K562 (cell line): ENCODE measurements around the gene APC2. TPM values are rescaled to one million over a fixed set of nuclear protein-coding genes. Genes with fewer than 3 reads are reported as not detected.

Source experiments
- ATAC-seq: fragments of 200-7000 bp; cut with Tn5 transposase; 3 replicates; pipeline ENCODE4 v1.9.1; 2020; ENCODE audit warnings: moderate library complexity
- BruUV-seq: library from RNA; stranded (reverse); fragments of 400-500 nt; replicated peaks from 2 replicates; lab custom pipeline; 2021; lab: Mats Ljungman, UMichigan
- CTCF ChIA-PET: fragments of 300-600 bp; formaldehyde crosslinking; extraction: SDS; loops from one replicate; lab custom pipeline; 2021; ENCODE audit warnings: low intra/inter-chr PET ratio; lab: Yijun Ruan, JAX
- POLR2A ChIA-PET: fragments of 300-600, 350-650 bp; sonication (Branson Sonifier 250); formaldehyde crosslinking; extraction: SDS; loops from one replicate; lab custom pipeline; 2021; ENCODE audit warnings: antibody characterized with exemption, inconsistent platforms; lab: Yijun Ruan, JAX
- DNase-seq, 4 experiments: peaks; one replicate each; pipeline versions ENCODE4 v3.0.0 to v3.0.0-alpha.2; 2011 to 2018; ENCODE audit warnings: low spot score in 3 of 4, mixed read lengths in 3 of 4; ENCODE audit errors: extremely low read depth in 1 of 4
- FAIRE-seq: peaks from 2 replicates; lab custom pipeline; 2011; peaks lifted over from hg19 to GRCh38; lab: Jason Lieb, UNC
- H2AFZ ChIP-seq: 2 replicates; pipeline ENCODE4 v1.6.0; 2011; ENCODE audit warnings: low read depth, low read length, control low read depth, inconsistent platforms
- H3K27ac ChIP-seq: fragments of 200-600 bp; 3 replicates; pipeline ENCODE4 v1.8.0; 2011; ENCODE audit warnings: low read depth, mild to moderate bottlenecking, control low read depth, inconsistent platforms, low read length, moderate library complexity, mixed read lengths; ENCODE audit errors: extremely low read depth
- H3K27me3 ChIP-seq, 2 experiments: fragments of 300-600 bp in 1 of 2; 2 replicates in 1 of 2; 3 replicates in 1 of 2; pipeline versions ENCODE4 v1.6.0 to v1.8.0; 2011; ENCODE audit warnings: inconsistent platforms in 2 of 2, low read length in 2 of 2, mild to moderate bottlenecking in 1 of 2, mixed read lengths in 1 of 2, moderate library complexity in 1 of 2; ENCODE audit not compliant: control insufficient read depth in 2 of 2, insufficient read depth in 2 of 2
- H3K36me3 ChIP-seq: fragments of 300-600 bp; 3 replicates; pipeline ENCODE4 v1.8.0; 2011; ENCODE audit warnings: mild to moderate bottlenecking, low read length, inconsistent platforms; ENCODE audit not compliant: control insufficient read depth, insufficient read depth
- H3K4me1 ChIP-seq, 2 experiments: fragments of 200-600 bp in 1 of 2; replicated peaks in 1 of 2; 2 replicates in 1 of 2; 3 replicates in 1 of 2; pipeline versions ENCODE4 v1.5.1 to v1.8.0; 2011; ENCODE audit warnings: inconsistent platforms in 2 of 2, low read length in 2 of 2, mild to moderate bottlenecking in 1 of 2, mixed read lengths in 1 of 2, moderate library complexity in 1 of 2; ENCODE audit not compliant: control insufficient read depth in 2 of 2, insufficient read depth in 2 of 2
- H3K4me2 ChIP-seq: 2 replicates; pipeline ENCODE4 v1.6.1; 2011; ENCODE audit warnings: low read length, control low read depth, inconsistent platforms, mixed read lengths; ENCODE audit not compliant: insufficient read depth
- H3K4me3 ChIP-seq: fragments of 200-600 bp; sonication (generic), shearing (Covaris generic); 2 replicates; pipeline ENCODE4 v1.5.1; 2016; ENCODE audit warnings: control low read depth, inconsistent platforms
- H3K79me2 ChIP-seq: fragments of 200-600 bp; 3 replicates; pipeline ENCODE4 v1.8.0; 2011; ENCODE audit warnings: low read length, inconsistent platforms; ENCODE audit not compliant: control insufficient read depth, insufficient read depth
- H3K9ac ChIP-seq, 2 experiments: 2 replicates each; pipeline versions ENCODE4 v1.6.0 to v1.6.1; 2011; ENCODE audit warnings: low read depth in 2 of 2, low read length in 2 of 2, control low read depth in 1 of 2, inconsistent platforms in 1 of 2, mild to moderate bottlenecking in 1 of 2, mixed read lengths in 1 of 2; ENCODE audit not compliant: insufficient read depth in 1 of 2
- H3K9me1 ChIP-seq: one replicate; pipeline ENCODE4 v1.6.0; 2011; ENCODE audit warnings: inconsistent platforms, mild to moderate bottlenecking, low read length, moderate library complexity; ENCODE audit not compliant: control insufficient read depth, insufficient read depth
- H3K9me3 ChIP-seq: replicated peaks from 2 replicates; pipeline ENCODE4 v1.5.1; 2011; ENCODE audit warnings: low read depth, low read length, inconsistent platforms; ENCODE audit not compliant: control insufficient read depth, insufficient read depth
- H4K20me1 ChIP-seq: replicated peaks from 2 replicates; pipeline ENCODE4 v1.6.1; 2011; ENCODE audit warnings: low read length, inconsistent platforms, mixed read lengths; ENCODE audit not compliant: control insufficient read depth, insufficient read depth
- CAMTA2 ChIP-seq: fragments of 250-450 bp; sonication (Bioruptor Pico); conservative IDR thresholded peaks from 2 replicates; pipeline ENCODE4 v1.5.1; 2022
- CCNT2 ChIP-seq: IDR thresholded peaks from 2 replicates; pipeline ENCODE4 v1.6.1; 2011; ENCODE audit warnings: borderline replicate concordance, low read depth, mild to moderate bottlenecking, moderate library complexity, mixed read lengths, low read length; ENCODE audit not compliant: insufficient read length; ENCODE audit errors: extremely low read depth
- HEY1 ChIP-seq: fragments of 250-450 bp; sonication (Bioruptor Pico); IDR thresholded peaks from 2 replicates; pipeline ENCODE4 v1.5.0; 2020; ENCODE audit warnings: mild to moderate bottlenecking, moderate library complexity, borderline replicate concordance
- IRF1 ChIP-seq: sonication (generic); formaldehyde crosslinking; IDR thresholded peaks from 2 replicates; pipeline ENCODE4 v1.8.0; 2022; ENCODE audit warnings: missing genetic modification reagents, mild to moderate bottlenecking, borderline replicate concordance
- PCBP1 ChIP-seq: fragments of 200-400 bp; formaldehyde crosslinking; IDR thresholded peaks from 2 replicates; pipeline ENCODE4 v1.6.1; 2018; ENCODE audit warnings: mild to moderate bottlenecking, low read depth, low read length; ENCODE audit not compliant: poor library complexity, severe bottlenecking
- RAD51 ChIP-seq: fragments of 450-650 bp; IDR thresholded peaks from 2 replicates; pipeline ENCODE4 v1.7.1; 2016; ENCODE audit warnings: low read depth, mild to moderate bottlenecking, borderline replicate concordance
- RBFOX2 ChIP-seq: fragments of 200-400 bp; formaldehyde crosslinking; IDR thresholded peaks from 2 replicates; pipeline ENCODE4 v1.6.1; 2017; ENCODE audit warnings: low read depth, mild to moderate bottlenecking, low read length, moderate library complexity
- TAF1 ChIP-seq: IDR thresholded peaks from 2 replicates; pipeline ENCODE4 v1.6.1; 2011; ENCODE audit warnings: mild to moderate bottlenecking, low read length, moderate library complexity; ENCODE audit not compliant: insufficient read depth, control insufficient read depth, severe bottlenecking; ENCODE audit errors: extremely low read depth
- TFE3 ChIP-seq: fragments of 450-650 bp; formaldehyde crosslinking; IDR thresholded peaks from 2 replicates; pipeline ENCODE4 v1.4.0; 2020; ENCODE audit warnings: mild to moderate bottlenecking, mixed read lengths
- USF1 ChIP-seq: sonication (generic); formaldehyde crosslinking; IDR thresholded peaks from 2 replicates; pipeline ENCODE4 v1.9.0; 2022; ENCODE audit warnings: mild to moderate bottlenecking, missing genetic modification reagents
- USF2 ChIP-seq: sonication (generic); formaldehyde crosslinking; IDR thresholded peaks from 2 replicates; pipeline ENCODE4 v1.5.0; 2020; ENCODE audit warnings: missing genetic modification reagents
- YY1 ChIP-seq, 3 experiments: IDR thresholded peaks; 2 replicates each; pipeline ENCODE4 v1.6.1; 2011; ENCODE audit warnings: low read length in 2 of 3, mild to moderate bottlenecking in 2 of 3, moderate library complexity in 2 of 3, borderline replicate concordance in 1 of 3, control low read depth in 1 of 3, low read depth in 1 of 3; ENCODE audit not compliant: insufficient read depth in 3 of 3, insufficient replicate concordance in 2 of 3, control insufficient read depth in 1 of 3, insufficient read length in 1 of 3; ENCODE audit errors: extremely low read depth in 1 of 3
- ZBTB1 ChIP-seq: sonication (generic); formaldehyde crosslinking; IDR thresholded peaks from 2 replicates; pipeline ENCODE4 v1.8.1; 2023; ENCODE audit warnings: missing genetic modification reagents, low read depth, mild to moderate bottlenecking, borderline replicate concordance
- ZBTB7A ChIP-seq: IDR thresholded peaks from 2 replicates; pipeline ENCODE4 v1.6.1; 2011; ENCODE audit warnings: low read depth, mild to moderate bottlenecking, low read length, moderate library complexity, borderline replicate concordance; ENCODE audit not compliant: control insufficient read depth
- ZNF3 ChIP-seq: fragments of 250-450 bp; sonication (Bioruptor Pico); IDR thresholded peaks from 2 replicates; pipeline ENCODE4 v1.5.0; 2021; ENCODE audit warnings: mild to moderate bottlenecking, moderate library complexity
- WGBS: fragments of 100-300 bp; shearing (Covaris generic); methylation state at CpG from one replicate; pipeline ENCODE4 v1.1.6; 2016; ENCODE audit warnings: low coverage, mixed read lengths; ENCODE audit not compliant: insufficient coverage; ENCODE audit errors: missing lambda C conversion rate; 5-methylcytosine and 5-hydroxymethylcytosine counted together
- in situ Hi-C: fragments of 300-500 bp; cut with MboI; formaldehyde crosslinking; loops from 4 replicates; pipeline ENCODE4 v1.15.0; 2018; ENCODE audit warnings: inconsistent platforms, mixed read lengths
- intact Hi-C: fragments of 100-400 bp; cut with micrococcal nuclease; formaldehyde crosslinking; loops from 2 replicates; pipeline ENCODE4 v1.14.2; 2022
- polyA plus RNA-seq, 8 experiments: library from polyadenylated mRNA; depleted of rRNA in 4 of 8; stranded (reverse) in 5 of 8; unstranded in 3 of 8; fragments of >200 nt; fragmentation: Nextera tagmentation in 2 of 8; fragmentation: Illumina TruSeq in 1 of 8; extraction: Ambion mirVana in 2 of 8; extraction: Trizol in 1 of 8; gene quantifications; 2 replicates each; pipeline versions ENCODE4 v1.2.1 to v1.2.3, GENCODE V29; 2011 to 2014; ENCODE audit warnings: inconsistent platforms in 1 of 8, missing spikeins in 1 of 8
- total RNA-seq, 7 experiments: library from RNA; depleted of rRNA in 6 of 7; stranded (reverse); fragments of >200 nt in 6 of 7; fragmentation: Illumina TruSeq in 2 of 7; extraction: Trizol in 2 of 7; gene quantifications; 2 replicates each; pipeline versions ENCODE4 v1.2.1 to v1.2.3, GENCODE V29; 2011 to 2021; ENCODE audit warnings: low replicate concordance in 1 of 7

APC2 gene
- total and polyA plus RNA-seq, 9 of the 15 experiments (the other 6 are each of a cell fraction or from before 2014, with no cell fraction given) = 0.01 to 0.40 (median 0.05) TPM; not detected in 3

GRCh38 chr19:1438933-1439354 lies 11.0 kb upstream of the APC2 start:
- ATAC-seq (peak; percentile 0; the same call in 1 of the 3 replicates), FAIRE-seq (no peak), DNase-seq (peak in 1 of 4 experiments; percentile 56)
- Histone ChIP-seq H3K9me1 (no peaks in the 10 kb centered on the region), H3K27me3 (no peaks in the 10 kb centered on the region), H4K20me1 (peaks cover 35% of the 10 kb centered on the region), H3K4me2 (peak overlapping the region; percentile 97), H3K9ac (peak overlapping the region; percentile 93 to 100), H3K36me3 (peaks cover 57% of the 10 kb centered on the region), H3K4me3 (peak overlapping the region; percentile 70), H3K79me2 (peaks cover 52% of the 10 kb centered on the region), H2AFZ (no peak overlapping the region), H3K9me3 (no peaks in the 10 kb centered on the region), H3K4me1 (peaks cover 47 to 88% of the 10 kb centered on the region in 2 experiments), H3K27ac (peak overlapping the region; percentile 90)
- no TSS peak for BruUV-seq
- WGBS = 0% methylated on average over 11 of the region's 26 CpGs
- intact Hi-C loops (no loop called here), in situ Hi-C loops (no loop called here)
- ChIA-PET CTCF (no interaction called here), POLR2A (interaction anchor here (0.7 to 1.1 kb wide), 2 partner anchors 14 to 19 kb away, joined by 3 read pairs; no protein-coding TSS in a partner anchor)
- TF ChIP-seq IRF1 (CRISPR knock-in tag) = 0 out of 2 replicates have a peak, but pooled peaks have one; percentile 7
- no peak for TF ChIP-seq RBFOX2
- TF ChIP-seq CCNT2 = no peak
- TF ChIP-seq HEY1 (CRISPR knock-in tag) = no peak
- TF ChIP-seq ZBTB1 = 0 out of 2 replicates have a peak, but pooled peaks have one; percentile 9
- peak; percentile 51; the same call in 1 of the 2 replicates for TF ChIP-seq ZBTB7A
- peak; percentile 61 for TF ChIP-seq USF1 (CRISPR knock-in tag)
- peak; percentile 8 for TF ChIP-seq TAF1
- TF ChIP-seq RAD51 = peak; percentile 67
- TF ChIP-seq PCBP1 = no peak
- TF ChIP-seq ZNF3 (CRISPR knock-in tag) = no peak
- TF ChIP-seq TFE3 (CRISPR knock-in tag) = peak; percentile 67
- peak in 1 of 3 experiments; percentile 17 for TF ChIP-seq YY1 (IDR thresholded peaks at IDR 0.05; ENCODE audit: borderline replicate concordance in 1 of 3, control insufficient read depth in 1 of 3, extremely low read depth in 1 of 3, insufficient read depth in 3 of 3, insufficient read length in 1 of 3, insufficient replicate concordance in 2 of 3, low read depth in 1 of 3, low read length in 2 of 3)
- TF ChIP-seq CAMTA2 (CRISPR knock-in tag) = no peak
- peak; percentile 68 for TF ChIP-seq USF2 (CRISPR knock-in tag)
